ENCODE results near the gene RNF123. TPM values are rescaled to one million over a fixed set of nuclear protein-coding genes. Genes with fewer than 3 reads are reported as not detected.

RNF123 gene
- total RNA-seq (100 to 1,000 TPM in 1 of 2 donors, 10 to 100 TPM in 1; 44.0 to 104 TPM), polyA plus RNA-seq (10 to 100 TPM; 34.3 to 36.4 TPM)

DNA sequence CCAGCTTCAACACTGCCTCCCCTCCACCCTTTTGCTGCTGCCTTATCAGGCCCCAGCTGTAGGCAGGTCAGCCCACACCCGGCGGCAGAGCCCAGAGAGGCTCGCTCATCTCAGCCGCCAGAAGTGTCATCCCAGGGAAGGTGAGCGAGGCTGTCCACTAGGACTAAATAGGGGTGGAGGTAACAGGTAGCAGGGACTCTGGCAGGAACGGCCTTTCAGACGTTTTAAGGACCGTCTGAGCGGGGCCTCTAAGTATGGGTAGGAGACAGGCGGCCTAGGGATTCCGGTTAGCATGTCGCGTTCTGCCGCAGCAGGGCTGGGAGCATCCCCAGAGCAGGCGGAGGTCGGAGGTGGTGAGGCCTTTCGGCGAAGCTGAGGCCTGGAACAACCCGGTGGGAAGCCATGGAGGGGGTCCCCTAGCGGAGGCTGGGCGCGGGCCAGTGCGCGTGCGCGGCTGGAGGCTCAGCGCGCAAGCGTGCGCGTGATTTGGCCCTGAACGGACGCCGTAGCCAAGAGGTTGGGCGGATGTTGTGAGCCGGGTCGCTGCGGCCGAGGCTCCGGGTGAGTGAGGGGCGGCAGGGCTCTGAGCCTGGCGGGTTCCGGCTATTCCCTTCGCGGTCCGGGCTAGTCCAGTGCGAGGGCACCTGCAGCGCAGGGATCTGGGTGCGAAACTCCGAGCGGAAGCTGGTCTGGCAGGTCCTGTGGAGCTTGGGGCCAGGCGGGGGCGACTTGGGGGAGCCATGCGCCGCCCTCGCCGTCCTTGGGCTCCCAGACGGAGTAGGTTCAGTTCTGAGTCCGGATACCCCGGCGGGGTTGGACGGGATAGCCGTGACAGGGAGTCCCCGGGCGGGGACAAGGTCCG lies at the start of gene RNF123, which contains the start of gene MST1:
Gene RNF123 (plus strand): TSS at position 512 of the 862 bp plus-strand sequence. CDS start 1,609 bp downstream, outside the sequence.
Gene MST1 (minus strand): TSS at position 429 of the 862 bp plus-strand sequence. CDS start 783 bp downstream, outside the sequence.
- H3K36me3 ChIP-seq (ENCODE audit: control insufficient read depth in 4 of 4, insufficient read depth in 3 of 4, low read depth in 1 of 4, low read length in 3 of 4): peaks cover 2 to 6% (median 4%) of the 10 kb centered on the region in 4 donors
- DNase-seq (ENCODE audit: low spot score): peak; percentile 89
- H3K9me3 ChIP-seq (ENCODE audit: control insufficient read depth in 4 of 4, low read length in 3 of 4): no peaks in the 10 kb centered on the region
- H3K4me1 ChIP-seq (ENCODE audit: control insufficient read depth in 4 of 4, insufficient read depth in 4 of 4, low read length in 3 of 4): peaks cover 8 to 36% (median 26%) of the 10 kb centered on the region in 4 donors
- H3K27me3 ChIP-seq (ENCODE audit: control insufficient read depth in 4 of 4, insufficient read depth in 4 of 4, low read length in 3 of 4): no peaks in the 10 kb centered on the region
- peak within 1 kb of the TSS; percentile 86 to 92 (median 92) for H3K4me3 ChIP-seq (ENCODE audit: low read depth in 1 of 3, low read length in 3 of 3)
- WGBS: 1% methylated on average over 66 of the region's 66 CpGs
- TF ChIP-seq SP1 (IDR thresholded peaks at IDR 0.05) (peak; percentile 28), RAD21 (IDR thresholded peaks at IDR 0.05) (peak in 1 of 2 donors; percentile 32), FOXA1 (IDR thresholded peaks at IDR 0.05) (peak; percentile 35), EGR1 (IDR thresholded peaks at IDR 0.05; ENCODE audit: low read depth in 2 of 2) (no peak), HNF4G (IDR thresholded peaks at IDR 0.05) (no peak), GABPA (IDR thresholded peaks at IDR 0.05 in 1 of 2, conservative IDR thresholded peaks at IDR 0.05 in 1 of 2) (peak in 1 of 2 donors; percentile 84), YY1 (IDR thresholded peaks at IDR 0.05) (peak; percentile 73), RXRA (IDR thresholded peaks at IDR 0.05) (no peak)
- TF ChIP-seq, protein P1, sequence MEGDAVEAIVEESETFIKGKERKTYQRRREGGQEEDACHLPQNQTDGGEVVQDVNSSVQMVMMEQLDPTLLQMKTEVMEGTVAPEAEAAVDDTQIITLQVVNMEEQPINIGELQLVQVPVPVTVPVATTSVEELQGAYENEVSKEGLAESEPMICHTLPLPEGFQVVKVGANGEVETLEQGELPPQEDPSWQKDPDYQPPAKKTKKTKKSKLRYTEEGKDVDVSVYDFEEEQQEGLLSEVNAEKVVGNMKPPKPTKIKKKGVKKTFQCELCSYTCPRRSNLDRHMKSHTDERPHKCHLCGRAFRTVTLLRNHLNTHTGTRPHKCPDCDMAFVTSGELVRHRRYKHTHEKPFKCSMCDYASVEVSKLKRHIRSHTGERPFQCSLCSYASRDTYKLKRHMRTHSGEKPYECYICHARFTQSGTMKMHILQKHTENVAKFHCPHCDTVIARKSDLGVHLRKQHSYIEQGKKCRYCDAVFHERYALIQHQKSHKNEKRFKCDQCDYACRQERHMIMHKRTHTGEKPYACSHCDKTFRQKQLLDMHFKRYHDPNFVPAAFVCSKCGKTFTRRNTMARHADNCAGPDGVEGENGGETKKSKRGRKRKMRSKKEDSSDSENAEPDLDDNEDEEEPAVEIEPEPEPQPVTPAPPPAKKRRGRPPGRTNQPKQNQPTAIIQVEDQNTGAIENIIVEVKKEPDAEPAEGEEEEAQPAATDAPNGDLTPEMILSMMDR (IDR thresholded peaks at IDR 0.05; ENCODE audit: low read depth, low read length, missing input control): peak; percentile 21
- TF ChIP-seq, protein P2, sequence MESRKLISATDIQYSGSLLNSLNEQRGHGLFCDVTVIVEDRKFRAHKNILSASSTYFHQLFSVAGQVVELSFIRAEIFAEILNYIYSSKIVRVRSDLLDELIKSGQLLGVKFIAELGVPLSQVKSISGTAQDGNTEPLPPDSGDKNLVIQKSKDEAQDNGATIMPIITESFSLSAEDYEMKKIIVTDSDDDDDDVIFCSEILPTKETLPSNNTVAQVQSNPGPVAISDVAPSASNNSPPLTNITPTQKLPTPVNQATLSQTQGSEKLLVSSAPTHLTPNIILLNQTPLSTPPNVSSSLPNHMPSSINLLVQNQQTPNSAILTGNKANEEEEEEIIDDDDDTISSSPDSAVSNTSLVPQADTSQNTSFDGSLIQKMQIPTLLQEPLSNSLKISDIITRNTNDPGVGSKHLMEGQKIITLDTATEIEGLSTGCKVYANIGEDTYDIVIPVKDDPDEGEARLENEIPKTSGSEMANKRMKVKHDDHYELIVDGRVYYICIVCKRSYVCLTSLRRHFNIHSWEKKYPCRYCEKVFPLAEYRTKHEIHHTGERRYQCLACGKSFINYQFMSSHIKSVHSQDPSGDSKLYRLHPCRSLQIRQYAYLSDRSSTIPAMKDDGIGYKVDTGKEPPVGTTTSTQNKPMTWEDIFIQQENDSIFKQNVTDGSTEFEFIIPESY (IDR thresholded peaks at IDR 0.05): peak; percentile 83
- peak within 1 kb of the TSS; percentile 88 to 97 for H3K27ac ChIP-seq (ENCODE audit: low read depth in 1 of 2, low read length in 2 of 2)
- peak within 1 kb of the TSS; percentile 84 to 99 for H3K9ac ChIP-seq (ENCODE audit: low read depth in 1 of 2, low read length in 2 of 2)

DNA sequence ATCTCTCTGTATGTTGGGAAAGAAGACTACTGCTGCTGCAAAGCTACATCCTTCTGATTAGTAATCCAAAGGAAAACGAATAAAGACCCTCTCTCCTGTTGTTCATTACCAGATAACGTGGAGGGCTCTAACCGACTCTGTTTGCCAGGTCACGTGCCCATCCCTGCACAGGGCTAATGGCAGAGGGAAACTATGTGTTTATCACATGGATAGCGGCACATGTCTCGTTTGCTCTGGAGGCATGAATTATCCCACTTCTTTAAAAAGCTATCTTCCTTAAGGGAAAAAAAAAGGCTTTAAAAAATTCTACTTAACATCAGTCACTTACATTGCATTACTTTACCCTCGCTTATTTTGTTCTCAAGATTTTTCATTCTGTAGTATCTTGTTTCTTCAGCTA lies 48.1 kb upstream of the RNF123 start:
- Histone ChIP-seq H3K4me3 (ENCODE audit: low read depth in 1 of 3, low read length in 3 of 3) (no peak overlapping the region), H3K9me3 (ENCODE audit: control insufficient read depth in 4 of 4, low read length in 3 of 4) (no peaks in the 10 kb centered on the region), H3K9ac (ENCODE audit: low read depth in 1 of 2, low read length in 2 of 2) (no peak overlapping the region), H3K27me3 (ENCODE audit: control insufficient read depth in 4 of 4, insufficient read depth in 4 of 4, low read length in 3 of 4) (no peaks in the 10 kb centered on the region), H3K27ac (ENCODE audit: low read depth in 1 of 2, low read length in 2 of 2) (no peak overlapping the region), H3K4me1 (ENCODE audit: control insufficient read depth in 4 of 4, insufficient read depth in 4 of 4, low read length in 3 of 4) (peaks cover 2 to 14% (median 8%) of the 10 kb centered on the region in 4 donors), H3K36me3 (ENCODE audit: control insufficient read depth in 4 of 4, insufficient read depth in 3 of 4, low read depth in 1 of 4, low read length in 3 of 4) (no peaks in the 10 kb centered on the region)
- 82% methylated on average over 7 of the region's 7 CpGs for WGBS
- no peak for DNase-seq (ENCODE audit: low spot score)
- TF ChIP-seq NR2F2 (IDR thresholded peaks at IDR 0.05): no peak
- TF ChIP-seq EGR1 (IDR thresholded peaks at IDR 0.05; ENCODE audit: low read depth in 2 of 2): no peak
- TF ChIP-seq RXRA (IDR thresholded peaks at IDR 0.05): no peak
- TF ChIP-seq, protein P1 (IDR thresholded peaks at IDR 0.05; ENCODE audit: low read depth, low read length, missing input control): no peak
- no peak for TF ChIP-seq JUND (IDR thresholded peaks at IDR 0.05)
- no peak for TF ChIP-seq HNF4G (IDR thresholded peaks at IDR 0.05)
- no peak for TF ChIP-seq HNF4A (conservative IDR thresholded peaks at IDR 0.05)
- no peak for TF ChIP-seq TAF1 (conservative IDR thresholded peaks at IDR 0.05)
- TF ChIP-seq, protein P3, sequence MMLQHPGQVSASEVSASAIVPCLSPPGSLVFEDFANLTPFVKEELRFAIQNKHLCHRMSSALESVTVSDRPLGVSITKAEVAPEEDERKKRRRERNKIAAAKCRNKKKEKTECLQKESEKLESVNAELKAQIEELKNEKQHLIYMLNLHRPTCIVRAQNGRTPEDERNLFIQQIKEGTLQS (IDR thresholded peaks at IDR 0.05): no peak
- TF ChIP-seq SP1 (IDR thresholded peaks at IDR 0.05): no peak
- no peak for TF ChIP-seq RAD21 (IDR thresholded peaks at IDR 0.05)
- TF ChIP-seq, protein P4, sequence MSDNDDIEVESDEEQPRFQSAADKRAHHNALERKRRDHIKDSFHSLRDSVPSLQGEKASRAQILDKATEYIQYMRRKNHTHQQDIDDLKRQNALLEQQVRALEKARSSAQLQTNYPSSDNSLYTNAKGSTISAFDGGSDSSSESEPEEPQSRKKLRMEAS (IDR thresholded peaks at IDR 0.05): no peak
- no peak for TF ChIP-seq FOXA2 (IDR thresholded peaks at IDR 0.05)
- TF ChIP-seq, protein P2 (IDR thresholded peaks at IDR 0.05): no peak
- TF ChIP-seq GABPA (IDR thresholded peaks at IDR 0.05 in 1 of 2, conservative IDR thresholded peaks at IDR 0.05 in 1 of 2): no peak
